Keratinocyte (primary cell): ENCODE data around the gene DSCAM. TPM values are rescaled to one million over a fixed set of nuclear protein-coding genes. Genes with fewer than 3 reads are reported as not detected.

Source experiments
- DNase-seq: peaks from one replicate; pipeline ENCODE4 v3.0.0-alpha.2; 2011; ENCODE audit warnings: low read depth, missing footprints, low spot score
- FAIRE-seq: peaks from 2 replicates; lab custom pipeline; 2011; peaks lifted over from hg19 to GRCh38; lab: Jason Lieb, UNC
- H2AFZ ChIP-seq: 2 replicates; pipeline ENCODE4 v1.6.0; 2012; ENCODE audit warnings: low read length, control low read depth, inconsistent platforms; ENCODE audit not compliant: control insufficient read depth
- H3K27ac ChIP-seq: 2 replicates; pipeline ENCODE4 v1.5.1; 2011; ENCODE audit warnings: low read length; ENCODE audit not compliant: control insufficient read depth, insufficient read depth
- H3K27me3 ChIP-seq: 3 replicates; pipeline ENCODE4 v1.6.0; 2011; ENCODE audit warnings: low read length; ENCODE audit not compliant: control insufficient read depth, insufficient read depth; ENCODE audit errors: extremely low read depth
- H3K36me3 ChIP-seq, 2 experiments: 2 replicates in 1 of 2; 3 replicates in 1 of 2; pipeline ENCODE4 v1.5.1; 2011; ENCODE audit warnings: low read length in 2 of 2, mild to moderate bottlenecking in 1 of 2; ENCODE audit not compliant: control insufficient read depth in 2 of 2, insufficient read depth in 2 of 2; ENCODE audit errors: extremely low read depth in 1 of 2
- H3K4me1 ChIP-seq: 3 replicates; pipeline ENCODE4 v1.5.1; 2011; ENCODE audit warnings: low read length; ENCODE audit not compliant: control insufficient read depth, insufficient read depth; ENCODE audit errors: extremely low read depth
- H3K4me2 ChIP-seq: 3 replicates; pipeline ENCODE4 v1.6.0; 2011; ENCODE audit warnings: low read depth, low read length; ENCODE audit not compliant: control insufficient read depth, insufficient read depth; ENCODE audit errors: extremely low read depth
- H3K4me3 ChIP-seq, 3 experiments: fragments of 200-600 bp in 1 of 3; sonication (generic) in 1 of 3; 2 replicates in 2 of 3; 3 replicates in 1 of 3; pipeline ENCODE4 v1.5.1; 2011 to 2016; ENCODE audit warnings: low read length in 3 of 3, mild to moderate bottlenecking in 3 of 3, control low read depth in 2 of 3, inconsistent platforms in 1 of 3, low read depth in 1 of 3, mixed read lengths in 1 of 3, mixed run types in 1 of 3, moderate library complexity in 1 of 3; ENCODE audit not compliant: control insufficient read depth in 2 of 3, insufficient read depth in 2 of 3; ENCODE audit errors: extremely low read depth in 1 of 3
- H3K79me2 ChIP-seq: 2 replicates; pipeline ENCODE4 v1.6.0; 2012; ENCODE audit warnings: low read length; ENCODE audit not compliant: control insufficient read depth, insufficient read depth
- H3K9ac ChIP-seq: 3 replicates; pipeline ENCODE4 v1.6.0; 2011; ENCODE audit warnings: low read length; ENCODE audit not compliant: control insufficient read depth, insufficient read depth; ENCODE audit errors: extremely low read depth
- H3K9me1 ChIP-seq: 3 replicates; pipeline ENCODE4 v1.6.0; 2011; ENCODE audit warnings: low read length; ENCODE audit not compliant: control insufficient read depth, insufficient read depth; ENCODE audit errors: extremely low read depth
- H3K9me3 ChIP-seq: 2 replicates; pipeline ENCODE4 v1.5.1; 2012; ENCODE audit warnings: low read depth, low read length; ENCODE audit not compliant: control insufficient read depth
- H4K20me1 ChIP-seq: 3 replicates; pipeline ENCODE4 v1.6.0; 2011; ENCODE audit warnings: low read length; ENCODE audit not compliant: control insufficient read depth, insufficient read depth; ENCODE audit errors: extremely low read depth
- EZH2 ChIP-seq: IDR thresholded peaks from one replicate; pipeline ENCODE4 v1.6.1; 2012; ENCODE audit warnings: inconsistent platforms, mild to moderate bottlenecking, low read length, moderate library complexity
- dilution Hi-C: fragments of 300-500 bp; cut with MboI; formaldehyde crosslinking; loops from one replicate; pipeline ENCODE4 v1.7.0; 2020; ENCODE audit warnings: low sequenced_read_pairs; ENCODE audit not compliant: extremely low pct_ligation_motif_present
- polyA plus RNA-seq, 5 experiments: library from polyadenylated mRNA; depleted of rRNA in 3 of 5; stranded (reverse) in 3 of 5; stranded (forward) in 1 of 5; unstranded in 1 of 5; fragments of >200 nt; gene quantifications; 1 replicate in 1 of 5; 2 replicates in 3 of 5; 3 replicates in 1 of 5; pipeline versions ENCODE4 v1.2.1 to v1.2.3, GENCODE V29; 2011 to 2012; ENCODE audit warnings: missing spikeins in 2 of 5, low read depth in 1 of 5, low replicate concordance in 1 of 5
- TF ChIP-seq, protein P1 (sequence below), 3 experiments: IDR thresholded peaks in 1 of 3; conservative IDR thresholded peaks in 1 of 3; optimal IDR thresholded peaks in 1 of 3; 2 replicates in 2 of 3; 3 replicates in 1 of 3; pipeline versions ENCODE3 to v1.5.1; 2011; ENCODE audit warnings: low read length in 3 of 3, mild to moderate bottlenecking in 3 of 3, moderate library complexity in 2 of 3, control low read depth in 1 of 3, inconsistent platforms in 1 of 3; ENCODE audit not compliant: insufficient read depth in 2 of 3; ENCODE audit errors: extremely low read depth in 1 of 3

DSCAM gene
- polyA plus RNA-seq, 1 donor (not counting 4 experiments of a cell fraction or from before 2014, with no cell fraction given) = 2.1 TPM

- dilution Hi-C loops = no loop called here
- Histone ChIP-seq H4K20me1 (no peaks in the 10 kb centered on the region), H3K36me3 (no peaks in the 10 kb centered on the region), H3K9me1 (no peaks in the 10 kb centered on the region), H3K27ac (no peak overlapping the region), H3K4me1 (no peaks in the 10 kb centered on the region), H3K9ac (no peak overlapping the region), H3K4me3 (no peak overlapping the region), H3K9me3 (no peaks in the 10 kb centered on the region), H3K27me3 (no peaks in the 10 kb centered on the region), H3K79me2 (no peaks in the 10 kb centered on the region), H3K4me2 (no peak overlapping the region), H2AFZ (no peak overlapping the region)
- FAIRE-seq = no peak
- DNase-seq = no peak
- TF ChIP-seq EZH2 = no peak
- TF ChIP-seq, protein P1, sequence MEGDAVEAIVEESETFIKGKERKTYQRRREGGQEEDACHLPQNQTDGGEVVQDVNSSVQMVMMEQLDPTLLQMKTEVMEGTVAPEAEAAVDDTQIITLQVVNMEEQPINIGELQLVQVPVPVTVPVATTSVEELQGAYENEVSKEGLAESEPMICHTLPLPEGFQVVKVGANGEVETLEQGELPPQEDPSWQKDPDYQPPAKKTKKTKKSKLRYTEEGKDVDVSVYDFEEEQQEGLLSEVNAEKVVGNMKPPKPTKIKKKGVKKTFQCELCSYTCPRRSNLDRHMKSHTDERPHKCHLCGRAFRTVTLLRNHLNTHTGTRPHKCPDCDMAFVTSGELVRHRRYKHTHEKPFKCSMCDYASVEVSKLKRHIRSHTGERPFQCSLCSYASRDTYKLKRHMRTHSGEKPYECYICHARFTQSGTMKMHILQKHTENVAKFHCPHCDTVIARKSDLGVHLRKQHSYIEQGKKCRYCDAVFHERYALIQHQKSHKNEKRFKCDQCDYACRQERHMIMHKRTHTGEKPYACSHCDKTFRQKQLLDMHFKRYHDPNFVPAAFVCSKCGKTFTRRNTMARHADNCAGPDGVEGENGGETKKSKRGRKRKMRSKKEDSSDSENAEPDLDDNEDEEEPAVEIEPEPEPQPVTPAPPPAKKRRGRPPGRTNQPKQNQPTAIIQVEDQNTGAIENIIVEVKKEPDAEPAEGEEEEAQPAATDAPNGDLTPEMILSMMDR (optimal IDR thresholded peaks at IDR 0.05 in 1 of 3, IDR thresholded peaks at IDR 0.05 in 1 of 3, conservative IDR thresholded peaks at IDR 0.05 in 1 of 3; ENCODE audit: extremely low read depth in 1 of 3, insufficient read depth in 2 of 3, low read length in 3 of 3) = no peak
These were observed 224.4 kb downstream of the DSCAM start for GRCh38 chr21:40622531-40622930.

DNA sequence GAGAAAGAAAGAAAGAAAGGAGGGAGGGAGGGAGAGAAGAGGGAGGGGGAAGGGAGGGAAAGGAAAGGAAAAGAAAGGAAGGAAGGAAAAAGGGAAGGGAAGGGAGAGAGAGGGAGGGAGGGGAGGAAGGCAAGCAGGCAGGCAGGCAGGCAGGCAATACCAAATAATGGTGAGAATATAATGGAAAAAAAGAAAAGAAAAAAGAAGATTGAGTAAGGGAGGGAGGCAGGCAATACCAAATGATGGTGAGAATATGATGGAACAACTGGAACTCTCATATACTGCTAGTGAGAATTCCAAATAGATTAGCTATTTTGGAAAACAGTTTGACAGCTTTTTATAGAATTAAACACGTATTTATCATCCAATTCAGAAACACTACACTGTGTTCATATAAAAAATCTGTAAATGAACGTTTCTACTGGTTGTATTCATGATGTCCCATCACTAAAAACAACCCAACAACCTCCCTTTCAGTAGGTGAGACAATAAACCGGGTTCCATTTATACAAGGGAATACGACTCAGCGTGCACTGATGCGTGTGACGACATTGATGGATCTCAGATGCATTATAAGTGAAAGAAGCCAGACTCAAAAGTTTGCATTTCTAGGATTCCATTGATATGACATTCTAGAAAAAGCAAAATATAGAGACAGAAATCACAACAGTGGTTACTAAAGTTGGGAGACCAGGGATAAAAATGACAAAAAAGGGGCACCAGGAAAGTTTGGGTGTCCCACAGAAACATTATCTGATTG is 226.4 kb downstream of the DSCAM start:
- Histone ChIP-seq H3K79me2 (no peaks in the 10 kb centered on the region), H3K9me1 (no peaks in the 10 kb centered on the region), H3K4me3 (no peak overlapping the region), H3K27me3 (no peaks in the 10 kb centered on the region), H4K20me1 (no peaks in the 10 kb centered on the region), H3K9ac (no peak overlapping the region), H3K4me1 (peaks cover 9% of the 10 kb centered on the region), H3K4me2 (no peak overlapping the region), H2AFZ (no peak overlapping the region), H3K36me3 (no peaks in the 10 kb centered on the region), H3K27ac (no peak overlapping the region), H3K9me3 (no peaks in the 10 kb centered on the region)
- dilution Hi-C loops = no loop called here
- no peak for FAIRE-seq
- no peak for TF ChIP-seq EZH2
- TF ChIP-seq, protein P1 (optimal IDR thresholded peaks at IDR 0.05 in 1 of 3, IDR thresholded peaks at IDR 0.05 in 1 of 3, conservative IDR thresholded peaks at IDR 0.05 in 1 of 3; ENCODE audit: extremely low read depth in 1 of 3, insufficient read depth in 2 of 3, low read length in 3 of 3) = no peak
- DNase-seq = no peak
